OCI-LY3 (cell line): Measurements from ENCODE around the gene STK17B.

Source experiments
- H2AFZ ChIP-seq: fragments of 200-600, 300-600 bp; shearing (Covaris generic); 2 replicates; pipeline ENCODE4 v1.6.0; 2014; ENCODE audit warnings: antibody characterized with exemption, low read depth, low read length
- H3K27ac ChIP-seq: fragments of 200-600, 300-600 bp; sonication (generic); 2 replicates; pipeline ENCODE4 v1.5.1; 2014; ENCODE audit warnings: mild to moderate bottlenecking, low read length, moderate library complexity, mixed read lengths
- H3K27me3 ChIP-seq: fragments of 200-600, 300-600 bp; sonication (generic); 2 replicates; pipeline ENCODE4 v1.6.1; 2014; ENCODE audit warnings: low read depth, low read length, mixed read lengths
- H3K36me3 ChIP-seq: fragments of 200-600, 300-600 bp; sonication (generic); replicated peaks from 2 replicates; pipeline ENCODE3; 2014; ENCODE audit warnings: low read depth, low read length, mixed read lengths
- H3K4me1 ChIP-seq: fragments of 300-600, 200-600 bp; sonication (generic); 2 replicates; pipeline ENCODE4 v1.6.1; 2014; ENCODE audit warnings: low read length, mixed read lengths
- H3K4me2 ChIP-seq: fragments of 200-600, 300-600 bp; sonication (generic); 2 replicates; pipeline ENCODE4 v1.6.1; 2014; ENCODE audit warnings: low read length, mixed read lengths
- H3K4me3 ChIP-seq: fragments of 300-600, 200-600 bp; sonication (generic); 2 replicates; pipeline ENCODE4 v1.5.1; 2014; ENCODE audit warnings: antibody characterized with exemption, mild to moderate bottlenecking, low read length, moderate library complexity
- H3K79me2 ChIP-seq: fragments of 300-600, 200-600 bp; shearing (Covaris generic); 2 replicates; pipeline ENCODE4 v1.6.1; 2014; ENCODE audit warnings: mild to moderate bottlenecking, low read length, mixed read lengths
- H3K9ac ChIP-seq: fragments of 300-600, 200-600 bp; shearing (Covaris generic); 2 replicates; pipeline ENCODE4 v1.6.0; 2014; ENCODE audit warnings: mild to moderate bottlenecking, low read length, moderate library complexity
- H3K9me3 ChIP-seq: fragments of 200-600, 300-600 bp; shearing (Covaris generic); 2 replicates; pipeline ENCODE4 v1.6.1; 2014; ENCODE audit warnings: low read length, mixed read lengths; ENCODE audit not compliant: insufficient read depth
- H4K20me1 ChIP-seq: fragments of 200-600, 300-600 bp; sonication (generic); 2 replicates; pipeline ENCODE4 v1.6.1; 2016; ENCODE audit warnings: low read length, mixed read lengths; ENCODE audit not compliant: insufficient read depth
- EZH2phosphoT487 ChIP-seq: fragments of 200-600 bp; shearing (Covaris generic); IDR thresholded peaks from 2 replicates; pipeline ENCODE4 v1.6.1; 2018; ENCODE audit warnings: antibody characterized with exemption, mixed run types, low read depth
- TF ChIP-seq, protein P1 (sequence below): fragments of 200-600, 300-600 bp; sonication (generic); IDR thresholded peaks from 2 replicates; pipeline ENCODE4 v1.5.1; 2014; ENCODE audit warnings: antibody characterized with exemption, low read length, low read depth

Gene STK17B

DNA sequence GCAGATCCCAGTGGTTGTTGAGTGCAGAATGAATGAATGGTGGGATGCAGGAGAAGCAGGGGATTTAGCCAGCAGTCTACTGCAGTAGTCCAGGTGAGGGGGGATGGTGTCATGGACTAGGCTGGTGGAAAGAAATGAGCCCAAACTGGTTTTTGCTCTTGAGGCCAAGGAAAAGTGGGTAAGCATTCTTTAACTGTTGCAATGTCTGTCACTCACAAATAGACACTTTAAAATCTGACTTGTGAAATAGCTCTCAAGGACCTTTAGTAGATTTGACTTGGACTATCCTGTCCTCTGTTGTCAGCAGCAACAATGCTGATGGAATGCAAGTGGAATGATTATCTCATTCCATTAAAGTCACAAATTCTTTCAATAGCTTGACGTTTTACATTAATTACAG, 37.5 kb upstream of the STK17B start:
- Histone ChIP-seq H4K20me1 (no peaks in the 10 kb centered on the region), H2AFZ (no peak overlapping the region), H3K9ac (no peak overlapping the region), H3K36me3 (no peaks in the 10 kb centered on the region), H3K27me3 (no peaks in the 10 kb centered on the region; the same call in 1 of the 2 replicates), H3K27ac (no peak overlapping the region), H3K4me3 (no peak overlapping the region), H3K4me1 (peaks cover 17% of the 10 kb centered on the region), H3K9me3 (no peaks in the 10 kb centered on the region), H3K79me2 (no peaks in the 10 kb centered on the region), H3K4me2 (no peak overlapping the region)
- TF ChIP-seq, protein P1, sequence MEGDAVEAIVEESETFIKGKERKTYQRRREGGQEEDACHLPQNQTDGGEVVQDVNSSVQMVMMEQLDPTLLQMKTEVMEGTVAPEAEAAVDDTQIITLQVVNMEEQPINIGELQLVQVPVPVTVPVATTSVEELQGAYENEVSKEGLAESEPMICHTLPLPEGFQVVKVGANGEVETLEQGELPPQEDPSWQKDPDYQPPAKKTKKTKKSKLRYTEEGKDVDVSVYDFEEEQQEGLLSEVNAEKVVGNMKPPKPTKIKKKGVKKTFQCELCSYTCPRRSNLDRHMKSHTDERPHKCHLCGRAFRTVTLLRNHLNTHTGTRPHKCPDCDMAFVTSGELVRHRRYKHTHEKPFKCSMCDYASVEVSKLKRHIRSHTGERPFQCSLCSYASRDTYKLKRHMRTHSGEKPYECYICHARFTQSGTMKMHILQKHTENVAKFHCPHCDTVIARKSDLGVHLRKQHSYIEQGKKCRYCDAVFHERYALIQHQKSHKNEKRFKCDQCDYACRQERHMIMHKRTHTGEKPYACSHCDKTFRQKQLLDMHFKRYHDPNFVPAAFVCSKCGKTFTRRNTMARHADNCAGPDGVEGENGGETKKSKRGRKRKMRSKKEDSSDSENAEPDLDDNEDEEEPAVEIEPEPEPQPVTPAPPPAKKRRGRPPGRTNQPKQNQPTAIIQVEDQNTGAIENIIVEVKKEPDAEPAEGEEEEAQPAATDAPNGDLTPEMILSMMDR: no peak
- TF ChIP-seq EZH2phosphoT487: no peak

DNA sequence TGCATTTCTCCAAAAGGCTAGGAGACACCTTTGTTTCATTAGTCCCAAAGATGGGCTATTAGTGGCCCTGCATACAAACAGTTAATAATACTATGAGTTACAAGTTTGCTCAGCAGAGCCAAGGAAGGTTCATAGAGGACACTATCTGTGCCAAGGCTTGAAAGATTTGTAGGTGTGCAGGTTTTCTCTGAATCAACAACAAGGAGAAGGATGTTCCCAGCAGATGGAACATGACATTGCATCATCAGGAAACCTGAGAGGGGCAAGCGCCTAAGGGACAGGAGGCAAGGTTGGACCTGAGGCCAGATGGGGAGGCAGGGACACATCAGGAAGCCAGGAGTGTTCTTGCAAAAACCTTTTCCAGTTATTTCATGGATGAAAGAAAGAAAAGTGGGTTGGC, 35.4 kb upstream of the STK17B start:
- H3K27me3 ChIP-seq: no peaks in the 10 kb centered on the region
- H4K20me1 ChIP-seq: no peaks in the 10 kb centered on the region
- peaks cover 15% of the 10 kb centered on the region for H3K4me1 ChIP-seq
- TF ChIP-seq EZH2phosphoT487: no peak
- no peaks in the 10 kb centered on the region for H3K36me3 ChIP-seq
- no peak overlapping the region for H2AFZ ChIP-seq
- no peak overlapping the region for H3K27ac ChIP-seq
- no peak overlapping the region for H3K9ac ChIP-seq
- H3K79me2 ChIP-seq: no peaks in the 10 kb centered on the region
- no peaks in the 10 kb centered on the region for H3K9me3 ChIP-seq
- peak overlapping the region; percentile 3; the same call in 1 of the 2 replicates for H3K4me2 ChIP-seq
- H3K4me3 ChIP-seq: no peak overlapping the region

DNA sequence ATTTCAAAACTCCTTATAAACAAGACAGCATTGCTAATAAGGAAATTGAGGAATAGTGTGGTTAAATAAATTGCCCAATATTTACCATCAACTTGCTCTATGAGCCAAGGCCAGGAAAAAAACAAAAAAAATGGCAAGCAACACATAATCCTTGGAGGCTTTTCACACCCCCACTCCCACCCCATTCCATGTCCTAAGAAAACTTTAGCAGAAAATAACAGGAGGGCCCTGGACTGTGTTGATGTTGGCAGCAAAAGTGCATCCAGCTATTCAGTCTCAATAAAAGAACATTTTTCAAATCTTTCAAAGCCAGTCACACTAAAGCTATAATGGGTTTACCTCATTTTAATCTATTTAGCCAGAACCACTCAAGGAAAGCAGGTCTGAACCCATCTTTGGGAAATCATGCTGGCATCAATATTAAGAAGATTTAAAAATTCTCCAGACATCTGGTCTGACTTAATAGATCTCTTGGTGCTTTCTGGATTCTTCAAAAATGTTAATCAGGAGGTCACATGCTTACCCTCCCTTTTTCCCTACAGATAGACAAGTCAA, 34.6 kb upstream of the STK17B start:
- no peaks in the 10 kb centered on the region for H3K79me2 ChIP-seq
- H3K4me2 ChIP-seq: no peak overlapping the region; the same call in 1 of the 2 replicates
- peaks cover 17% of the 10 kb centered on the region for H3K4me1 ChIP-seq
- H3K27ac ChIP-seq: no peak overlapping the region
- H2AFZ ChIP-seq: no peak overlapping the region
- no peaks in the 10 kb centered on the region for H3K27me3 ChIP-seq
- H3K36me3 ChIP-seq: no peaks in the 10 kb centered on the region
- H3K9me3 ChIP-seq: no peaks in the 10 kb centered on the region
- H4K20me1 ChIP-seq: no peaks in the 10 kb centered on the region
- no peak overlapping the region for H3K4me3 ChIP-seq
- no peak for TF ChIP-seq EZH2phosphoT487
- TF ChIP-seq, protein P1: no peak
- no peak overlapping the region for H3K9ac ChIP-seq

DNA sequence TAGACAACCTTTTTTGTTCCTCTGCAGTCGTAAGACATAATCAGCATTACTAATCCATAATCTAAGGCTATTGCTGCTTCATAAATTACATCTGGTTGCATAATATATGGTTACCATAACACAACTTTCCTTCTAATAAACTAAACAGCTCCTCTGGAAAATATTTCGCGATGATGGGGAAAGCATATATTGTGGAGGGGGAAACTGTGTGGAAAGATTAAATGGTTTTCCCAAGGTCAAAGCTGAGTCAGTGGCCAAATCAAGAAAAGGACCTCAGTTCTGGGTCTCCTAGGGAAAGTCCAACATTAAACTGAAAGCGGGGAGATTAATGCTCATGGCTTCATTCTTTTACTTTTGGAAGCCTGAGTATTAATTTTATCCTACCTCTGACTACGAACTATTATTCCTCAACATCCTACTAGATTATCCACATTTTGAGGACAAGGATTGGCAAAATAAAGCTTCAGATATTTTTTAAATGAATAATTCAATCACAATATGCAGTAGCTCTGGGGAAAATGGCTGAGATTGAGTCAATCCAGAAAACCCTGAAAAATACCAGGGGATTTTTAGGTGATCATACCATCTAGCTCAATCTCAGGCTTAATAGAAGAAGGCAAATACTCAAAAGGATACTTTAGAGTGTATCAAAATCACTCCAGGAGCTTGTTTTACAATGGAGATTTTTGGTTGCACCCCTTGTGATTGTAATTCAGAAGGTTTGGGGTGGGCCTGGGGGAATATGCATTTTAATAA, 33.8 kb upstream of the STK17B start:
- H3K9ac ChIP-seq: no peak overlapping the region
- H3K79me2 ChIP-seq: no peaks in the 10 kb centered on the region
- TF ChIP-seq EZH2phosphoT487: no peak
- TF ChIP-seq, protein P1: no peak
- no peaks in the 10 kb centered on the region for H3K27me3 ChIP-seq
- H3K4me2 ChIP-seq: no peak overlapping the region
- no peaks in the 10 kb centered on the region for H4K20me1 ChIP-seq
- H3K9me3 ChIP-seq: no peaks in the 10 kb centered on the region
- no peaks in the 10 kb centered on the region for H3K36me3 ChIP-seq
- peaks cover 19% of the 10 kb centered on the region for H3K4me1 ChIP-seq
- H3K27ac ChIP-seq: no peak overlapping the region
- H3K4me3 ChIP-seq: no peak overlapping the region
- H2AFZ ChIP-seq: no peak overlapping the region
